ENCODE data around the gene MPIG6B.

Gene MPIG6B

DNA sequence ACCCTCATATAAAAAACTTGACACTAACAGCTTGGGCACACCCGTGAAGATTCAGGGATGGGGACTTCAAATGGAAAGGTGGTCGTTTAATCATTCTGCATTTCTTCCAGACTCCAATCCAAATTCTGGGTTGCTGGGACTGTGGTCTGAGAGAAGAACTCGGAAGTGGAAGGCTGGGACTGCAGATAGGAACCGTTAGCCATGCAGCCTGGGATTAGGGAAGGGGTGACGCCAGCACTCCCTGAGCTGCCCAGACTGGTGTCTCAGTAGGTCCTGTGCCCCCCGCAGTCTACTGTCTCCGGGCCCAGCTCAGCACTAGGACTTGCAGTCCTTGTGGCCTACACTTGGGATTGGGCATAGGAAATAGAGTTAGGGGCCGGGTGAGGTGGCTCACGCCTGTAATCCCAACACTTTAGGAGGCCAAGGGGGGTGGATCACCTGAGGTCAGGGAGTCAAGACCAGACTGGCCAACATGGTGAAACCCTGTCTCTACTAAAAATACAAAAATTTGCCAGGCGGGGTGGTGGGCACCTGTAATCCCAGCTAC lies 13.7 kb downstream of the MPIG6B start:
- TF ChIP-seq GABPA (IDR thresholded peaks at IDR 0.05; ENCODE audit: low read depth) (no peak), SPI1 (IDR thresholded peaks at IDR 0.05; ENCODE audit: borderline replicate concordance, low read depth) (0 out of 2 replicates have a peak, but pooled peaks have one; percentile 3)
- peak overlapping the region; percentile 99 for H3K27ac ChIP-seq (replicated peaks)

DNA sequence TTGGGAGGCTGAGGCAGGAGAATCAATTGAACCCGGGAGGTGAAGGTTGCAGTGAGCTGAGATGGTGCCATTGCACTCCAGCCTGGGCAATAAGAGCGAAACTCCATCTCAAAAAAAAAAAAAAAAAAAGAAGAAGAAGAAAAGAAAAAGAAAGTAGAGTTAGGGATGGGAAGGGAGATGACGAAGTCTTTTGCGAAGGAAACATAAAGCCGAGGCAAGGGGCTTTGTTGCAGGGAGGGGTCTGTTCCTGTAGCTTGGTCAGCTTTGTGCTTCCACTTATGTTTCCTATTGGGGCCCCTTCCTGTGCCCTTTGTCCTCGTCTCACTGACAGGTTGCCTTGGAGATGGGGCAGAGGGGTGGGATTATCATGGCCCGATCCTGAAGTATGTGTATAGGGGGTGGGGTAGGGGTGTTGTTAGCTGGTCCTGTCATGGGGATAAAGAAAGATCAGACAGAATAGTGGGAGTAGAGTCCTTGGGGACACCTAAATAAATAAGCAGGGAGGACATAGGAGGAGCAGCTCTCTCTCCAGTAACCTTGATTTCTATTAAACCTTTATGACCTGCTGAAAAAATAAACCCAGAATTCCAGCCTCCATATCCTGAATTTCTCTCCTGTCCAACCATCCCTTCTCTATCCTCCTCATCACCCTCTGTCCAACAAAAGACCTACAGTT lies 14.3 kb downstream of the MPIG6B start:
- Histone ChIP-seq H3K27ac (replicated peaks) (peak overlapping the region; percentile 99), H3K4me3 (replicated peaks; ENCODE audit: insufficient read depth, low read length) (no peak overlapping the region), H3K27me3 (ENCODE audit: insufficient read depth, poor library complexity, severe bottlenecking) (no peaks in the 10 kb centered on the region)
- TF ChIP-seq POLR2AphosphoS5 (IDR thresholded peaks at IDR 0.05; ENCODE audit: low read depth) (peak; percentile 0; the same call in 1 of the 2 replicates), CTCF (IDR thresholded peaks at IDR 0.05; ENCODE audit: insufficient read depth, low read length) (no peak)
- peak; percentile 67 to 79 for DNase-seq (ENCODE audit: low read depth in 1 of 2, low spot score in 1 of 2)

More for the DNA sequence above, 13.7 kb downstream of the MPIG6B start:
- Histone ChIP-seq H3K27me3 (ENCODE audit: insufficient read depth, poor library complexity, severe bottlenecking) (no peaks in the 10 kb centered on the region), H3K4me3 (replicated peaks; ENCODE audit: insufficient read depth, low read length) (peak overlapping the region; percentile 92)
- DNase-seq (ENCODE audit: low read depth in 1 of 2, low spot score in 1 of 2) = peak in 1 of 2 experiments; percentile 27

- peak overlapping the region; percentile 99 for H3K27ac ChIP-seq (replicated peaks)
- TF ChIP-seq GABPA (IDR thresholded peaks at IDR 0.05; ENCODE audit: low read depth) (no peak), POLR2AphosphoS5 (IDR thresholded peaks at IDR 0.05; ENCODE audit: low read depth) (peak; percentile 87), SPI1 (IDR thresholded peaks at IDR 0.05; ENCODE audit: borderline replicate concordance, low read depth) (peak; percentile 67; the same call in 1 of the 2 replicates), REST (IDR thresholded peaks at IDR 0.05; ENCODE audit: insufficient replicate concordance, low read depth) (no peak), CTCF (IDR thresholded peaks at IDR 0.05; ENCODE audit: insufficient read depth, low read length) (no peak)
- no peak overlapping the region; the same call in 1 of the 2 replicates for H3K4me3 ChIP-seq (replicated peaks; ENCODE audit: insufficient read depth, low read length)
- H3K27me3 ChIP-seq (ENCODE audit: insufficient read depth, poor library complexity, severe bottlenecking) = no peaks in the 10 kb centered on the region
- DNase-seq (ENCODE audit: low read depth in 1 of 2, low spot score in 1 of 2) = peak; percentile 90 to 94
Observed at GRCh38 chr6:31737991-31738979, 15.1 kb downstream of the MPIG6B start.

DNA sequence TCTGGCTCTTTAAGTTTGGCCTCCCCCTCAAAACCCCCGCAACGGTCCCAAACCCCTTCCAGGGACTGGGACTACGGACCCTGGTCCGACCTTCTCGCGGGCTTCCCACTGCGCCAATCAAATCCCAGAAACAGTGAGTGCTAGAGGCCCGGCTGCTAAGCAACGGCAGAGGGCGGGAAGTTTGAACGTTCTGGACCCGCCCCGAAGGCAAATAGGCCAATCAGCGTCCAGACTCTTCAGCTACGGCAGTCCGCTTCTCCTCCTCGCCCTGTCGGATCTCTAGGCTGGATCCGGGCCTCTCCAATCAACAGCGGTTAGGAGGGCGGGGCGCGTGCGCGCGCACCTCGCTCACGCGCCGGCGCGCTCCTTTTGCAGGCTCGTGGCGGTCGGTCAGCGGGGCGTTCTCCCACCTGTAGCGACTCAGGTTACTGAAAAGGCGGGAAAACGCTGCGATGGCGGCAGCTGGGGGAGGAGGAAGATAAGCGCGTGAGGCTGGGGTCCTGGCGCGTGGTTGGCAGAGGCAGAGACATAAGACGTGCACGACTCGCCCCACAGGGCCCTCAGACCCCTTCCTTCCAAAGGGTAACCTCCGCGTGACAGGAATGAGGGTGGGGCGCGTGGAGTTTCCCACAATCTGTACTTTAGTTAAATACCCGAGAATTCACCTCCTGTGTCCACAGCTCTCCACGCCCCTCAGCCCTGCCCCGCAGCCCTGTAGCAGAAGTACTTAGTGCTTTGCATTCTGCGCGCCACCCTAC lies 16.6 kb downstream of the MPIG6B start, which contains the start of gene MSH5:
MSH5 (plus strand) TSS at position 367 of the 758 bp plus-strand sequence. CDS start 462 bp downstream, outside the sequence.
- no peak for TF ChIP-seq GABPA (IDR thresholded peaks at IDR 0.05; ENCODE audit: low read depth)
- peak; percentile 91 for TF ChIP-seq POLR2AphosphoS5 (IDR thresholded peaks at IDR 0.05; ENCODE audit: low read depth)
- TF ChIP-seq REST (IDR thresholded peaks at IDR 0.05; ENCODE audit: insufficient replicate concordance, low read depth) = peak; percentile 64
- H3K4me3 ChIP-seq (replicated peaks; ENCODE audit: insufficient read depth, low read length) = peak within 1 kb of the TSS; percentile 60

More for the DNA sequence above, 16.6 kb downstream of the MPIG6B start, which contains the start of gene MSH5:
- peak within 1 kb of the TSS; percentile 99 for H3K27ac ChIP-seq (replicated peaks)
- peak; percentile 99 for DNase-seq (ENCODE audit: low read depth in 1 of 2, low spot score in 1 of 2)
- H3K27me3 ChIP-seq (ENCODE audit: insufficient read depth, poor library complexity, severe bottlenecking) = no peaks in the 10 kb centered on the region

Data from HL-60 (cell line).